Stimulated activated naive CD8-positive, alpha-beta T cell treated with anti-CD3 and anti-CD28 coated beads, Interleukin-15, amount 100 ng/mL, for 72 hours (primary cell): ENCODE measurements around the gene RBM20.

Experiments
- ATAC-seq: fragments of 150-1000 bp; cut with Tn5 transposase; 2 replicates; pipeline ENCODE4 v1.10.0; 2021; ENCODE audit warnings: mild to moderate bottlenecking, moderate library complexity
- DNase-seq, 2 donors: peaks; one replicate each; pipeline ENCODE4 v3.0.0; 2021 to 2022
- H3K27ac Mint-ChIP-seq, 2 donors: one replicate each; pipeline ENCODE4 v1.8.0; 2022; ENCODE audit warnings: mild to moderate bottlenecking in 2 of 2, mixed read lengths in 2 of 2, moderate library complexity in 2 of 2
- H3K27me3 Mint-ChIP-seq: one replicate; pipeline ENCODE4 v1.8.0; 2022; ENCODE audit warnings: mixed read lengths
- H3K4me1 Mint-ChIP-seq: one replicate; pipeline ENCODE4 v1.8.0; 2022; ENCODE audit warnings: mild to moderate bottlenecking, mixed read lengths
- H3K4me3 Mint-ChIP-seq, 2 donors: one replicate each; pipeline ENCODE4 v1.8.0; 2022; ENCODE audit warnings: mild to moderate bottlenecking in 2 of 2, mixed read lengths in 2 of 2, moderate library complexity in 1 of 2
- H3K9me3 Mint-ChIP-seq, 2 donors: one replicate each; pipeline ENCODE4 v1.8.0; 2022; ENCODE audit warnings: mixed read lengths in 2 of 2

Gene RBM20

GRCh38 chr10:110775406-110775805, 131.3 kb downstream of the RBM20 start:
- peaks cover 86% of the 10 kb centered on the region for H3K4me1 Mint-ChIP-seq
- H3K9me3 Mint-ChIP-seq: peaks cover 5 to 15% of the 10 kb centered on the region in 2 donors

GRCh38 chr10:110777017-110777416, 132.9 kb downstream of the RBM20 start:
- H3K4me3 Mint-ChIP-seq: no peak overlapping the region
- DNase-seq (no peak), ATAC-seq (no peak)
- H3K27ac Mint-ChIP-seq: no peak overlapping the region
- peaks cover 5 to 19% of the 10 kb centered on the region in 2 donors for H3K9me3 Mint-ChIP-seq
- H3K4me1 Mint-ChIP-seq: peaks cover 86% of the 10 kb centered on the region
- H3K27me3 Mint-ChIP-seq: no peaks in the 10 kb centered on the region

More at GRCh38 chr10:110775406-110775805, 131.3 kb downstream of the RBM20 start:
- DNase-seq (no peak), ATAC-seq (no peak)
- H3K27ac Mint-ChIP-seq: peak overlapping the region; percentile 98 to 99
- H3K4me3 Mint-ChIP-seq: peak overlapping the region; percentile 34 to 72
- H3K27me3 Mint-ChIP-seq: no peaks in the 10 kb centered on the region

GRCh38 chr10:110777661-110778060, 133.5 kb downstream of the RBM20 start:
- Mint-ChIP-seq H3K4me3 (no peak overlapping the region), H3K27me3 (no peaks in the 10 kb centered on the region), H3K9me3 (peaks cover 5 to 19% of the 10 kb centered on the region in 2 donors), H3K4me1 (peaks cover 87% of the 10 kb centered on the region), H3K27ac (no peak overlapping the region)
- ATAC-seq (no peak), DNase-seq (no peak)

GRCh38 chr10:110778211-110778610, 134.1 kb downstream of the RBM20 start:
- peaks cover 88% of the 10 kb centered on the region for H3K4me1 Mint-ChIP-seq
- H3K4me3 Mint-ChIP-seq: no peak overlapping the region
- H3K9me3 Mint-ChIP-seq: peaks cover 5 to 19% of the 10 kb centered on the region in 2 donors
- DNase-seq (no peak), ATAC-seq (no peak)
- H3K27ac Mint-ChIP-seq: no peak overlapping the region
- H3K27me3 Mint-ChIP-seq: no peaks in the 10 kb centered on the region

- H3K27me3 Mint-ChIP-seq: no peaks in the 10 kb centered on the region
- H3K4me1 Mint-ChIP-seq: peaks cover 92% of the 10 kb centered on the region
- no peak overlapping the region for H3K27ac Mint-ChIP-seq
- H3K4me3 Mint-ChIP-seq: peak overlapping the region; percentile 29 to 54
- ATAC-seq (peak; percentile 79), DNase-seq (peak in 1 of 2 donors; percentile 68)
- peaks cover 5 to 19% of the 10 kb centered on the region in 2 donors for H3K9me3 Mint-ChIP-seq
Measured at GRCh38 chr10:110779489-110779888, 135.4 kb downstream of the RBM20 start.

- no peak for DNase-seq
- Mint-ChIP-seq H3K27me3 (no peaks in the 10 kb centered on the region), H3K9me3 (peaks cover 0 to 13% of the 10 kb centered on the region in 2 donors), H3K4me3 (no peak overlapping the region), H3K27ac (no peak overlapping the region), H3K4me1 (peaks cover 92% of the 10 kb centered on the region)
- ATAC-seq: no peak
Measured at GRCh38 chr10:110780704-110781103, 136.6 kb downstream of the RBM20 start.

- ATAC-seq (no peak), DNase-seq (no peak)
- Mint-ChIP-seq H3K9me3 (peaks cover 0 to 11% of the 10 kb centered on the region in 2 donors), H3K4me1 (peaks cover 96% of the 10 kb centered on the region), H3K4me3 (no peak overlapping the region), H3K27me3 (no peaks in the 10 kb centered on the region), H3K27ac (no peak overlapping the region)
Measured at GRCh38 chr10:110781139-110781538, 137.0 kb downstream of the RBM20 start.

- no peaks in the 10 kb centered on the region for H3K27me3 Mint-ChIP-seq
- DNase-seq (no peak), ATAC-seq (no peak)
- H3K4me1 Mint-ChIP-seq: peaks cover 98% of the 10 kb centered on the region
- peak overlapping the region in 1 of 2 donors; percentile 25 for H3K4me3 Mint-ChIP-seq
- H3K27ac Mint-ChIP-seq: peak overlapping the region in 1 of 2 donors; percentile 75
- H3K9me3 Mint-ChIP-seq: peaks cover 0 to 5% of the 10 kb centered on the region in 2 donors
Measured at GRCh38 chr10:110782616-110783015, 138.5 kb downstream of the RBM20 start.

GRCh38 chr10:110783509-110784107, 139.5 kb downstream of the RBM20 start:
- H3K4me1 Mint-ChIP-seq: peaks cover 97% of the 10 kb centered on the region
- peak overlapping the region; percentile 74 for H3K27ac Mint-ChIP-seq
- H3K27me3 Mint-ChIP-seq: no peaks in the 10 kb centered on the region
- H3K9me3 Mint-ChIP-seq: peaks cover 0 to 5% of the 10 kb centered on the region in 2 donors
- DNase-seq (peak; percentile 56 to 73), ATAC-seq (peak; percentile 58)
- H3K4me3 Mint-ChIP-seq: peak overlapping the region; percentile 38 to 70

GRCh38 chr10:110784198-110784597, 140.1 kb downstream of the RBM20 start:
- Mint-ChIP-seq H3K27ac (peak overlapping the region; percentile 38 to 74), H3K9me3 (peaks cover 0 to 5% of the 10 kb centered on the region in 2 donors), H3K27me3 (no peaks in the 10 kb centered on the region), H3K4me1 (peaks cover 97% of the 10 kb centered on the region), H3K4me3 (no peak overlapping the region)
- ATAC-seq: no peak
- no peak for DNase-seq

GRCh38 chr10:110786172-110786571, 142.0 kb downstream of the RBM20 start:
- DNase-seq: no peak
- no peaks in the 10 kb centered on the region for H3K9me3 Mint-ChIP-seq
- H3K4me3 Mint-ChIP-seq: peak overlapping the region; percentile 8 to 9
- peak overlapping the region; percentile 64 to 92 for H3K27ac Mint-ChIP-seq
- peak; percentile 35 for ATAC-seq
- peaks cover 88% of the 10 kb centered on the region for H3K4me1 Mint-ChIP-seq
- H3K27me3 Mint-ChIP-seq: no peaks in the 10 kb centered on the region

- no peak for DNase-seq
- Mint-ChIP-seq H3K4me1 (peaks cover 88% of the 10 kb centered on the region), H3K4me3 (no peak overlapping the region), H3K27ac (peak overlapping the region in 1 of 2 donors; percentile 24), H3K27me3 (no peaks in the 10 kb centered on the region), H3K9me3 (no peaks in the 10 kb centered on the region)
- ATAC-seq: no peak
Measured at GRCh38 chr10:110788620-110789385, 144.7 kb downstream of the RBM20 start.

- ATAC-seq: no peak
- no peak overlapping the region for H3K27ac Mint-ChIP-seq
- peaks cover 86% of the 10 kb centered on the region for H3K4me1 Mint-ChIP-seq
- no peaks in the 10 kb centered on the region for H3K9me3 Mint-ChIP-seq
- DNase-seq: no peak
- no peak overlapping the region for H3K4me3 Mint-ChIP-seq
- no peaks in the 10 kb centered on the region for H3K27me3 Mint-ChIP-seq
Measured at GRCh38 chr10:110789604-110790433, 145.7 kb downstream of the RBM20 start.

- Mint-ChIP-seq H3K27ac (no peak overlapping the region), H3K27me3 (no peaks in the 10 kb centered on the region), H3K4me1 (peaks cover 86% of the 10 kb centered on the region), H3K4me3 (no peak overlapping the region), H3K9me3 (no peaks in the 10 kb centered on the region)
- no peak for DNase-seq
- no peak for ATAC-seq
Measured at GRCh38 chr10:110790913-110791506, 146.9 kb downstream of the RBM20 start.

GRCh38 chr10:110791541-110792073, 147.5 kb downstream of the RBM20 start:
- DNase-seq: no peak
- Mint-ChIP-seq H3K9me3 (no peaks in the 10 kb centered on the region), H3K4me1 (peaks cover 80% of the 10 kb centered on the region), H3K27me3 (no peaks in the 10 kb centered on the region), H3K27ac (no peak overlapping the region), H3K4me3 (no peak overlapping the region)
- no peak for ATAC-seq
